Adrenal gland (tissue), 5 donors: Measurements from ENCODE around the gene ATP7A.

ENCODE experiments used
- CTCF ChIP-seq, 6 experiments: fragments of 450-650 bp in 4 of 6; fragments of 200-600 bp in 2 of 6; sonication (generic) in 1 of 6; IDR thresholded peaks; 1 replicate in 5 of 6; 2 replicates in 1 of 6; pipeline versions ENCODE4 v1.5.1 to v1.8.0; 2016 to 2021; ENCODE audit warnings: antibody characterized with exemption in 6 of 6, mild to moderate bottlenecking in 2 of 6, moderate library complexity in 1 of 6
- POLR2A ChIP-seq, 2 donors: fragments of 450-650 bp; IDR thresholded peaks; one replicate each; pipeline ENCODE4 v1.6.1; 2017; ENCODE audit warnings: antibody characterized with exemption in 2 of 2, mild to moderate bottlenecking in 2 of 2, moderate library complexity in 1 of 2
- donor health status: DM: no; HTN: no; CAD: no.

- TF ChIP-seq CTCF (IDR thresholded peaks at IDR 0.05) (no peak), POLR2A (IDR thresholded peaks at IDR 0.05) (no peak)
Measured at GRCh38 chrX:78046362-78046761, 135.9 kb downstream of the ATP7A start.
